ENCODE data around the gene UNC5C. TPM values are rescaled to one million over a fixed set of nuclear protein-coding genes. Genes with fewer than 3 reads are reported as not detected.
"Not testable (repeated sequence)": the region's sequence is repeated elsewhere in the genome, so short reads cannot be mapped to it uniquely, and the experiment has no call there.

The UNC5C gene
- total RNA-seq, 1 donor from 2014 or later, result 43.8 TPM

DNA sequence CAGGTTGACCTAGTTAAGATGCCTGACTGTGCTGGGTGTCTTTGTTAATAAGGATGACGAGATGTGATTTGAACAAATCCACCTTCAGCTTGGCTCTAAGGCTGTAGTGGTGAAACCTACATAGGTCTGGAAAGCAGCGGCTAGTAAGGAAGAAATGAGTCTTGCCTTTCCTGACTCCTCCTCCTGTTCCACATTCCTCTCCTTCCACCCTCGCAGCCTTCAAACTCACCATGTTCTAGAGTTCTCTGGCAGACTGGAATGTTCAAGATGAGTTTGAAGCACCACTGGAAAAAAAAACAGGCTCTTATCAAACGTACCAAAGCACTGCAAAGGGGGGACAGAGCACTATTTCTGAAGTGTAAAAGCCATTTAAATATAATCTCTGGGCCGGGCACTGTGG lies 395.6 kb downstream of the UNC5C start:
- no peak overlapping the region for H3K27ac Mint-ChIP-seq

DNA sequence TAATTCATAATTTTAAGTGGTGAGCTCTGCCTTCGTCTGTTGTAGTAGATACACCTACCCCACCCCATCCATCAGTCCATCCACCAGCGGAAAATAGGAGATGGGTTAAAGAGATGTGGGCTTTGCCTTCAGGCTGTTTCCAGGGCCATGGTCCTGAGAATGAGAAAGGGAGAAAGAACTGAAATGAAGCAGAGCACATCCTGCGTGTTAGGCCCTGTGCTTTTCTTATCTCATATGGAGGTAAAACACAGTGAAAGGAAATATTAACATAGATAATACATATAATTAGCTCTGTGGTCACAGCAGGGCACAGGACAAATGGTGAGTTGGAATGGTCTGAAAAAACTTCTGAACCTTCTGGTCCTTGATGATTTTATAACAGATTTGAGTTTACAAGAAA lies 397.5 kb downstream of the UNC5C start:
- Mint-ChIP-seq H3K4me3 (ENCODE audit: low read depth) (no peak overlapping the region), H3K9me3 (ENCODE audit: low read depth) (no peaks in the 10 kb centered on the region), H3K4me1 (ENCODE audit: low read depth) (peaks cover 4% of the 10 kb centered on the region), H3K27me3 (no peaks in the 10 kb centered on the region), H3K27ac (no peak overlapping the region), H3K36me3 (ENCODE audit: insufficient read depth) (peaks cover 3% of the 10 kb centered on the region)
- TF ChIP-seq, protein P1, sequence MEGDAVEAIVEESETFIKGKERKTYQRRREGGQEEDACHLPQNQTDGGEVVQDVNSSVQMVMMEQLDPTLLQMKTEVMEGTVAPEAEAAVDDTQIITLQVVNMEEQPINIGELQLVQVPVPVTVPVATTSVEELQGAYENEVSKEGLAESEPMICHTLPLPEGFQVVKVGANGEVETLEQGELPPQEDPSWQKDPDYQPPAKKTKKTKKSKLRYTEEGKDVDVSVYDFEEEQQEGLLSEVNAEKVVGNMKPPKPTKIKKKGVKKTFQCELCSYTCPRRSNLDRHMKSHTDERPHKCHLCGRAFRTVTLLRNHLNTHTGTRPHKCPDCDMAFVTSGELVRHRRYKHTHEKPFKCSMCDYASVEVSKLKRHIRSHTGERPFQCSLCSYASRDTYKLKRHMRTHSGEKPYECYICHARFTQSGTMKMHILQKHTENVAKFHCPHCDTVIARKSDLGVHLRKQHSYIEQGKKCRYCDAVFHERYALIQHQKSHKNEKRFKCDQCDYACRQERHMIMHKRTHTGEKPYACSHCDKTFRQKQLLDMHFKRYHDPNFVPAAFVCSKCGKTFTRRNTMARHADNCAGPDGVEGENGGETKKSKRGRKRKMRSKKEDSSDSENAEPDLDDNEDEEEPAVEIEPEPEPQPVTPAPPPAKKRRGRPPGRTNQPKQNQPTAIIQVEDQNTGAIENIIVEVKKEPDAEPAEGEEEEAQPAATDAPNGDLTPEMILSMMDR (IDR thresholded peaks at IDR 0.05; ENCODE audit: unreplicated experiment), result no peak
- no peak for DNase-seq (ENCODE audit: low spot score, unreplicated experiment)

More for the DNA sequence above, 395.6 kb downstream of the UNC5C start:
- H3K4me1 Mint-ChIP-seq (ENCODE audit: low read depth), result peaks cover 4% of the 10 kb centered on the region
- TF ChIP-seq, protein P1 (IDR thresholded peaks at IDR 0.05; ENCODE audit: unreplicated experiment), result no peak
- H3K36me3 Mint-ChIP-seq (ENCODE audit: insufficient read depth), result peaks cover 6% of the 10 kb centered on the region
- no peak overlapping the region for H3K4me3 Mint-ChIP-seq (ENCODE audit: low read depth)
- H3K27me3 Mint-ChIP-seq, result no peaks in the 10 kb centered on the region
- no peak for DNase-seq (ENCODE audit: low spot score, unreplicated experiment)
- no peaks in the 10 kb centered on the region for H3K9me3 Mint-ChIP-seq (ENCODE audit: low read depth)

DNA sequence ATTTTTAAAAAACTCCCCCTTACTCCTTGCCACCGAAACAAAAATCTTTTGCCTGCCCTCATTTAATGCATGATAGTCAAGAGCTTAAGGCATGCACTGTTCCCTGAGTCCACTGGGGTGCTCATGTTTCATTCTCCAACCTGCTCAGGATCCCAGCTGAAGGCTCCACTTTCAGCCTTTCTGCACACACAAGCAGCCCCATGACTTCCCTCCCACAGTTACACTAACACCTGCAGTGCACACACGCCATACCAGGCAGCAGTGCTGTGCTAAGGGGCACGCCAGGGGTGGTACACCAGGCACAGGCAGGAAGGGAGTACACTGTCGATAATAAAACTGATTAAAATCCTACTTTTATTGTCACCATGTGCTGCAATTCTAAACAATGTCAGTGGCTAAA lies 405.8 kb downstream of the UNC5C start:
- H3K9me3 Mint-ChIP-seq (ENCODE audit: low read depth), result peaks cover 14% of the 10 kb centered on the region
- H3K27ac Mint-ChIP-seq, result no peak overlapping the region
- TF ChIP-seq, protein P1 (IDR thresholded peaks at IDR 0.05; ENCODE audit: unreplicated experiment), result peak; percentile 25
- no peak for DNase-seq (ENCODE audit: low spot score, unreplicated experiment)
- H3K4me3 Mint-ChIP-seq (ENCODE audit: low read depth), result no peak overlapping the region
- no peaks in the 10 kb centered on the region for H3K4me1 Mint-ChIP-seq (ENCODE audit: low read depth)
- H3K27me3 Mint-ChIP-seq, result no peaks in the 10 kb centered on the region
- H3K36me3 Mint-ChIP-seq (ENCODE audit: insufficient read depth), result peaks cover 25% of the 10 kb centered on the region

DNA sequence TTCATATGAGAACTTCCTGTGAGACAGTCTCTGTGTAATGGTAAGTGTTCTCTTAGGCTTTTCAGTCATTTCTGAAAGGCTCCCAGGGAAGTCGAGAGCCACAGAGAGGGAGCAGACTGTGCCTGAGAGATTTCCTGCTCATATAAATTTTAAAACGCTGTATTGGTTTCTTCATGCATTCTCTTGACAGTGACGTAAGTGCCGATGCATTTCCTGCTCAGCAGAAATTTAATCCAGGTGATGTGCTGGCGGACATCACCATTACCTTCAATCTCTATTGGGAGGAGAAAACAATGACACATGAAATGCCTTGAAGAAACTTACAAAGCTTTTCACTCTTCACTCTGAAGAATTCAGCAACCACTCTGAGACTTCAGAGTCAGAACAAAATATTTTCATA lies 407.4 kb downstream of the UNC5C start:
- Mint-ChIP-seq H3K36me3 (ENCODE audit: insufficient read depth) (peaks cover 39% of the 10 kb centered on the region), H3K4me1 (ENCODE audit: low read depth) (no peaks in the 10 kb centered on the region), H3K9me3 (ENCODE audit: low read depth) (peaks cover 23% of the 10 kb centered on the region), H3K27me3 (no peaks in the 10 kb centered on the region), H3K27ac (no peak overlapping the region), H3K4me3 (ENCODE audit: low read depth) (no peak overlapping the region)
- no peak for DNase-seq (ENCODE audit: low spot score, unreplicated experiment)
- TF ChIP-seq, protein P1 (IDR thresholded peaks at IDR 0.05; ENCODE audit: unreplicated experiment), result no peak

DNA sequence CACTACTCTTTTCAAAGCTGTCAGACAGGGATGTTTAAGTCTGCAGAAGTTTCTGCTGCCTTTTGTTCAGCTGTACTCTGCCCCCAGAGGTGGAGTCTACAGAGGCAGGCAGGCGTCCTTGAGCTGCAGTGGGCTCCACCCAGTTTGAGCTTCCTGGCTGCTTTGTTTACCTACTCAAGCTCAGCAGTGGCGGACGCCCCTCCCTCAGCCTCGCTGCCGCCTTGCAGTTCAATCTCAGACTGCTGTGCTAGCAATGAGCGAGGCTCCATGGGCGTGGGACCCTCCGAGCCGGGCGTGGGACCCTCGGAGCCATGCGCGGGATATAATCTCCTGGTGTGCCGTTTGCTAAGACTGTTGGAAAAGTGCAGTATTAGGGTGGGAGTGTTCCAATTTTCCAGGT lies 409.3 kb downstream of the UNC5C start:
- not testable (repeated sequence) for H3K27me3 Mint-ChIP-seq; DNase-seq (ENCODE audit: low spot score, unreplicated experiment); H3K4me3 Mint-ChIP-seq (ENCODE audit: low read depth); H3K27ac Mint-ChIP-seq; H3K4me1 Mint-ChIP-seq (ENCODE audit: low read depth)
- Mint-ChIP-seq H3K9me3 (ENCODE audit: low read depth) (peaks cover 27% of the 10 kb centered on the region), H3K36me3 (ENCODE audit: insufficient read depth) (peaks cover 54% of the 10 kb centered on the region)

DNA sequence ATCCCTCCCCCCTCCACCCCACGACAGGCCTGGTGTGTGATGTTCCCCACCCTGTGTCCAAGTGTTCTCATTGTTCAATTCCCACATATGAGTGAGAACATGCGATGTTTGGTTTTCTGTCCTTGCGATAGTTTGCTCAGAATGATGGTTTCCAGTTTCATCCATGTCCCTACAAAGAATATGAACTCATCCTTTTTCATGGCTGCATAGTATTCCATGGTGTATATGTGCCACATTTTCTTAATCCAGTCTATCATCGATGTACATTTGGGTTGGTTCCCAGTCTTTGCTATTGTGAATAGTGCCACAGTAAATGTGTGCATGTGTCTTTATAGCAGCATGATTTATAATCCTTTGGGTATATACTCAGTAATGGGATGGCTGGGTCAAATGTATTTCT lies 414.8 kb downstream of the UNC5C start:
- not testable (repeated sequence) for H3K4me3 Mint-ChIP-seq (ENCODE audit: low read depth); H3K27ac Mint-ChIP-seq; H3K4me1 Mint-ChIP-seq (ENCODE audit: low read depth); DNase-seq (ENCODE audit: low spot score, unreplicated experiment); H3K27me3 Mint-ChIP-seq
- peaks cover 60% of the 10 kb centered on the region for H3K36me3 Mint-ChIP-seq (ENCODE audit: insufficient read depth)
- H3K9me3 Mint-ChIP-seq (ENCODE audit: low read depth), result peaks cover 19% of the 10 kb centered on the region

All from progenitor cell of endocrine pancreas (in vitro differentiated cells).